Psoas muscle (tissue), 8 donors: ENCODE measurements around the gene RRP12. TPM values are rescaled to one million over a fixed set of nuclear protein-coding genes. Genes with fewer than 3 reads are reported as not detected.

Experiments
- ATAC-seq, 4 donors: fragments of 200-7000 bp; cut with Tn5 transposase; one replicate each; pipeline ENCODE4 v1.9.1; 2020; ENCODE audit warnings: moderate library complexity in 3 of 4, mild to moderate bottlenecking in 2 of 4
- DNase-seq, 2 donors: peaks; one replicate each; pipeline ENCODE4 v3.0.0-alpha.2; 2020
- H3K27ac ChIP-seq: fragments of 200-600 bp; one replicate; pipeline ENCODE4 v1.8.0; 2022
- H3K27me3 ChIP-seq, 3 donors: fragments of 200-600 bp in 1 of 3; one replicate each; pipeline versions ENCODE4 v1.6.1 to v1.8.0; 2013 to 2022; ENCODE audit warnings: low read length in 2 of 3, mild to moderate bottlenecking in 2 of 3, moderate library complexity in 1 of 3; ENCODE audit not compliant: insufficient read depth in 3 of 3
- H3K36me3 ChIP-seq, 2 donors: fragments of 200-600 bp in 1 of 2; one replicate each; pipeline versions ENCODE4 v1.6.1 to v1.8.0; 2013 to 2022; ENCODE audit warnings: low read depth in 1 of 2, mild to moderate bottlenecking in 1 of 2, moderate library complexity in 1 of 2; ENCODE audit not compliant: insufficient read depth in 1 of 2
- H3K4me1 ChIP-seq: fragments of 200-600 bp; one replicate; pipeline ENCODE4 v1.8.0; 2022
- H3K4me3 ChIP-seq: fragments of 200-600 bp; one replicate; pipeline ENCODE4 v1.8.0; 2022; ENCODE audit warnings: mild to moderate bottlenecking
- H3K9me3 ChIP-seq: fragments of 200-600 bp; one replicate; pipeline ENCODE4 v1.8.0; 2022
- CTCF ChIP-seq: fragments of 200-600 bp; IDR thresholded peaks from one replicate; pipeline ENCODE4 v1.8.0; 2022; ENCODE audit warnings: antibody characterized with exemption
- WGBS, 3 donors: extraction: QIAGEN DNeasy Blood & Tissue Kit; methylation state at CpG; one replicate each; pipeline versions ENCODE4 v1.1.6 to v1.1.7; 2013; 5-methylcytosine and 5-hydroxymethylcytosine counted together
- intact Hi-C, 2 donors: fragments of 100-400 bp; cut with DNase I; formaldehyde crosslinking; loops; one replicate each; pipeline versions ENCODE4 v1.11.0 to v1.14.2; 2022
- polyA plus RNA-seq, 3 donors: library from polyadenylated mRNA; stranded (reverse); fragments of 200-250 nt; gene quantifications; one replicate each; pipeline ENCODE4 v1.2.3, GENCODE V29; 2013
- total RNA-seq, 4 donors: library from RNA; stranded (reverse); fragmentation: NEBNext Ultra II Directional in 2 of 4; extraction: Animal tissue kit (Norgen Biotek cat#: 25700) in 2 of 4; gene quantifications; one replicate each; pipeline versions ENCODE4 v1.2.1 to v1.2.4, GENCODE V29; 2021 to 2023
- donor health status: healthy with polysubstance abuse.
- donor health status: DM: no; HTN: no; CAD: no; lungs with moderate emphysema.
- donor health status: Bipolar disorder and iron deficiency.
- donor health status: healthy.
- donor health status: DM: yes; HTN: yes; CAD: no.
- donor health status: DM: no; HTN: no; CAD: no.
- donor health status: DM: no; HTN: no; CAD: no.
- donor health status: DM: yes; HTN: yes; CAD: no.

Gene RRP12
- total and polyA plus RNA-seq, 7 donors: 46.5 to 114 (median 76.4) TPM

DNA sequence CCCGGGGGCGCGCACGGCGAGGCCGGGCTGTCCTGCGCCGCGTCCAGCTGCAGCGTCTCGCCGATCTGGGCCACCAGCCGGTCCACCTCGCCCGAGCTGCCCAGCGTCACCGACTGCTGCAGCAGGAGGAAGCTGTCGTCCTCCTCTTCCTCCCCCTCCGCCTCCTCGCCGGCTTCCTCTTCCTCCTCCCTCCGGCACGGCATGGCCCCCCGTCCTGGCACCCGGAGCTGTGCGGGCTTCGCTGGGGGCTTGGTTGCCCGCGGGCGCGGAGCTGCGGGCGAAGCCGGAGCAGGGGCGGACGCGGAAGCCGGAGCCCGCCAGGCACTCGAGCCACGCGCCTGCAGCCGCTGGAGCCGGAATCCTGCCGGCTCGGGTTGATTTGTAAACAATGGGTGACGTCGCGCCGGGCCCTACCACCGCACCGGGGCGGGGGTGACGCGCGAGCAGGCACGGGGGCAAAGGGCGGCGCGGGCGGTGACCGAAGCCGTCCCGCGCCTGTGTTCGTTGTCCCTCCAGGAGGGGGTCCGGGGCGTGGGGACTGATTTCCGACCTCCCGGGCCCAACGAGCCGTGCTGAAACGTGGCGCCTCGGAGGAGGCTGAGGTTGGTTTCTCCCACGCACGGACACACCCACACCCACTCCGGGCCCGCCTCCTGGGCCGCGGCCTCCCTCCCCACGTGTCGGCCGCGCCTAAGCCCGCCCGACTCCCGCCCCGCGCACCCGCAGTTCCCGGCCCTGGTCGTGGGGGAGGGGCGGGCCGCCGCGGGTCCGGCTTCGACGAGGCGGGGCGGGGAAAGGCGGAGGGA, 66.6 kb downstream of the RRP12 start, which contains the start of gene FRAT2:
TSS of gene FRAT2 (minus strand) at position 360 of the 806 bp plus-strand sequence. CDS start at position 203, 157 bp downstream.
- no peak for TF ChIP-seq CTCF
- intact Hi-C loops: loop anchor here in 1 of 2 donors (5.0 kb wide), 1 partner anchor 42 kb away; the partner anchor contains the start of gene ARHGAP19
- Histone ChIP-seq H3K9me3 (no peaks in the 10 kb centered on the region), H3K4me1 (peaks cover 16% of the 10 kb centered on the region), H3K27me3 (no peaks in the 10 kb centered on the region), H3K36me3 (no peaks in the 10 kb centered on the region), H3K27ac (peak within 1 kb of the TSS; percentile 98), H3K4me3 (peak within 1 kb of the TSS; percentile 83)
- WGBS, 3 donors: 0 to 1% (median 1%) methylated on average over 50 to 103 of the region's 103 CpGs
- DNase-seq (peak; percentile 92 to 96), ATAC-seq (peak; percentile 95 to 97 (median 96))

DNA sequence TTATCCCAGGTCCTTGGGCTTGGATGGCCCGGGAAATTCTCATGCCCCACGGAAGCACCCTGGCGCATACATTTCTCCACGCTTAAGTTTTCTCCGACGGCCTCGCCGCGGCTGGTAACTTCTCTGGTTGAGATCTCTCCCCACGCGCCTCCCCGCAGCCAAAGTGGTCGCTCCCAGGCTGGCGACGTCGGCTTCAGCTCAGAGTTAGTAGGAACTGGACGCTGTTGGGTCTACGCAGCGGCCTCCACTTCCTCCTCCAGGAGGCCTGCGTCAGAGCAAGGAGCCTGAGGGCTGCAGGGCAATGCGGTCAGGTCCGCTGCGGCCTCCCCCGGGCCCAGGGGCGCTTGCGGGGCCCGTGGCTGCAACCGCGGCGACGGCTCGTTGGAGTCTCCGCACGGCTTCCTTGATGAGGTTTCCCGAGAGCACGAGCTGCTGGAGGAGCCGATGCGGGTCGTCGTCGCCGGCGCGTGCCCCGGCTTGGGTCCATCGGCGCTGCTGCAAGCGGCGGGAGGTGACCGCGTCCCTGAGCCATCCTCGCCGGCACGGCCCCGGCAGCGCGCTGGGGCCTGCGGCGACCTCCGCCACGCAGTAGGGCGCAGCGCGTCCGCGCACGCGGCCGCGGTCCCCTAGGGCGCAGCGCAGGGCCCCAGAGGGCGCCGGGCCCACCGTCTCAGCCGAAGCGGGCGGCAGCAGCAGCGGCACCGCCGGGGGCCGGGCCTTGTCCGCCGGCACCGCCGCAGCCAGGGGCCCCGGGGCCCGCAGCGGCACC, 67.4 kb downstream of the RRP12 start:
- ATAC-seq: peak in 2 of 4 donors; percentile 8 to 17
- peak overlapping the region; percentile 83 for H3K4me3 ChIP-seq
- peak; percentile 42 to 79 for DNase-seq
- no peaks in the 10 kb centered on the region for H3K9me3 ChIP-seq
- H3K27ac ChIP-seq: peak overlapping the region; percentile 98
- no peaks in the 10 kb centered on the region for H3K27me3 ChIP-seq
- WGBS, 3 donors: 0 to 1% (median 0%) methylated on average over 48 to 89 of the region's 89 CpGs
- intact Hi-C loops: loop anchor here (2.0 to 5.0 kb wide), 2 partner anchors 41 to 55 kb away; partner anchors contain the start of gene ARHGAP19 (in 1 of the 2)
- H3K36me3 ChIP-seq: peaks cover 3 to 8% of the 10 kb centered on the region in 2 donors
- H3K4me1 ChIP-seq: peaks cover 16% of the 10 kb centered on the region
- no peak for TF ChIP-seq CTCF

- Histone ChIP-seq H3K27me3 (no peaks in the 10 kb centered on the region), H3K4me1 (peaks cover 16% of the 10 kb centered on the region), H3K36me3 (peaks cover 3 to 9% of the 10 kb centered on the region in 2 donors), H3K9me3 (no peaks in the 10 kb centered on the region), H3K4me3 (peak overlapping the region; percentile 83), H3K27ac (peak overlapping the region; percentile 98)
- ATAC-seq: no peak
- WGBS, 3 donors: 1 to 3% (median 3%) methylated on average over 7 of the region's 7 CpGs
- no peak for TF ChIP-seq CTCF
- intact Hi-C loops: loop anchor here (2.0 to 5.0 kb wide), 2 partner anchors 41 to 54 kb away; partner anchors contain the start of gene ARHGAP19 (in 1 of the 2)
- no peak for DNase-seq
Measured at GRCh38 chr10:97333351-97333600, 67.9 kb downstream of the RRP12 start.

GRCh38 chr10:97332591-97333350, 68.4 kb downstream of the RRP12 start:
- peaks cover 3 to 9% of the 10 kb centered on the region in 2 donors for H3K36me3 ChIP-seq
- ATAC-seq (peak; percentile 35 to 61 (median 50)), DNase-seq (peak; percentile 23 to 60)
- peak overlapping the region; percentile 83 for H3K4me3 ChIP-seq
- WGBS, 3 donors: 4 to 6% (median 4%) methylated on average over 18 of the region's 18 CpGs
- H3K9me3 ChIP-seq: no peaks in the 10 kb centered on the region
- peak; percentile 33 for TF ChIP-seq CTCF
- no peaks in the 10 kb centered on the region for H3K27me3 ChIP-seq
- H3K4me1 ChIP-seq: peaks cover 16% of the 10 kb centered on the region
- intact Hi-C loops: loop anchor here (2.0 to 5.0 kb wide), 2 partner anchors 40 to 54 kb away; partner anchors contain the start of gene ARHGAP19 (in 1 of the 2)
- peak overlapping the region; percentile 98 for H3K27ac ChIP-seq
